Left lung (tissue), 14 donors: Measurements from ENCODE around the gene SARS2. TPM values are rescaled to one million over a fixed set of nuclear protein-coding genes. Genes with fewer than 3 reads are reported as not detected.
A peak's percentile ranks its signal among the peaks of the same experiment; 100 is the strongest.

Source experiments
- ATAC-seq: fragments of 200-7000 bp; cut with Tn5 transposase; one replicate; pipeline ENCODE4 v1.9.1; 2020; ENCODE audit warnings: moderate library complexity
- DNase-seq, 4 donors: peaks; one replicate each; pipeline ENCODE4 v3.0.0-alpha.2; 2013 to 2020
- H3K27ac ChIP-seq, 2 donors: fragments of 200-600 bp; sonication (generic) in 1 of 2; one replicate each; pipeline versions ENCODE4 v1.5.0 to v1.8.0; 2020 to 2021
- H3K27me3 ChIP-seq, 2 donors: fragments of 200-600 bp; sonication (generic) in 1 of 2; one replicate each; pipeline versions ENCODE4 v1.5.0 to v1.8.0; 2020 to 2021
- H3K36me3 ChIP-seq, 2 donors: fragments of 200-600 bp; sonication (generic) in 1 of 2; one replicate each; pipeline versions ENCODE4 v1.5.0 to v1.8.0; 2020 to 2021
- H3K4me1 ChIP-seq, 2 donors: fragments of 200-600 bp; one replicate each; pipeline ENCODE4 v1.8.0; 2021
- H3K4me3 ChIP-seq, 2 donors: fragments of 200-600 bp; sonication (generic) in 1 of 2; one replicate each; pipeline versions ENCODE4 v1.5.0 to v1.8.0; 2020 to 2021; ENCODE audit warnings: mild to moderate bottlenecking in 1 of 2
- H3K9me3 ChIP-seq, 2 donors: fragments of 200-600 bp; sonication (generic) in 1 of 2; one replicate each; pipeline versions ENCODE4 v1.5.0 to v1.8.0; 2020 to 2021
- CTCF ChIP-seq, 2 donors: fragments of 200-600 bp; sonication (generic) in 1 of 2; IDR thresholded peaks; one replicate each; pipeline versions ENCODE4 v1.5.0 to v1.8.0; 2021; ENCODE audit warnings: antibody characterized with exemption in 2 of 2
- intact Hi-C, 2 donors: fragments of 100-400 bp; cut with DNase I; formaldehyde crosslinking; loops; one replicate each; pipeline versions ENCODE4 v1.11.2 to v1.14.2; 2022
- long read RNA-seq, 12 donors: library from polyadenylated mRNA in 2 of 12; unstranded in 2 of 12; transcript quantifications; one replicate each; pipeline ENCODE4 v2.0.0 and lab custom pipeline, GENCODE V29; 2019 to 2026
- polyA plus RNA-seq, 6 donors: library from polyadenylated mRNA; unstranded; fragments of 120-200 nt; gene quantifications; one replicate each; pipeline ENCODE4 v1.2.1, GENCODE V29; 2013; ENCODE audit not compliant: insufficient read length in 6 of 6
- total RNA-seq, 2 donors: library from RNA; stranded (reverse); fragmentation: NEBNext Ultra II Directional; extraction: Animal tissue kit (Norgen Biotek cat#: 25700); gene quantifications; one replicate each; pipeline ENCODE4 v1.2.1, GENCODE V29; 2021
- donor health status: DM: no; HTN: yes; CAD: no.
- donor health status: DM: no; HTN: no; CAD: no.

Gene SARS2
- total RNA-seq (10 to 100 TPM; 15.4 to 24.3 TPM), polyA plus RNA-seq (10 to 100 TPM; 32.6 to 43.8 (median 37.1) TPM)
- long read RNA-seq, donor 1, partial matches to known transcripts: 0 of 1 reads
- long read RNA-seq, donor 1, other reads (novel, unspliced or antisense): 0 of 1 reads
- long read RNA-seq, donor 2, transcript SARS2-201 (16 exons, 2,057 nt): major isoform, 5 of 7 reads
- long read RNA-seq, donor 2, partial matches to known transcripts: 0 of 7 reads
- long read RNA-seq, donor 2, other reads (novel, unspliced or antisense): 0 of 7 reads
- long read RNA-seq, donor 3, transcript SARS2-201 (16 exons, 2,057 nt): major isoform, 5 of 5 reads
- long read RNA-seq, donor 3, partial matches to known transcripts: 0 of 5 reads
- long read RNA-seq, donor 3, other reads (novel, unspliced or antisense): 0 of 5 reads
- long read RNA-seq, donor 4, transcript SARS2-201 (16 exons, 2,057 nt): major isoform, 6 of 9 reads
- long read RNA-seq, donor 4, partial matches to known transcripts: 1 of 9 reads
- long read RNA-seq, donor 4, other reads (novel, unspliced or antisense): 1 of 9 reads
- long read RNA-seq, donor 5, partial matches to known transcripts: 0 of 6 reads
- long read RNA-seq, donor 5, other reads (novel, unspliced or antisense): 0 of 6 reads
- long read RNA-seq, donor 6, transcript SARS2-201 (16 exons, 2,057 nt): major isoform, 7 of 8 reads
- long read RNA-seq, donor 6, partial matches to known transcripts: 0 of 8 reads
- long read RNA-seq, donor 6, other reads (novel, unspliced or antisense): 0 of 8 reads
- long read RNA-seq, donor 7, partial matches to known transcripts: 0 of 2 reads
- long read RNA-seq, donor 7, other reads (novel, unspliced or antisense): 0 of 2 reads
- long read RNA-seq, donor 8, partial matches to known transcripts: 0 of 3 reads
- long read RNA-seq, donor 8, other reads (novel, unspliced or antisense): 0 of 3 reads
- long read RNA-seq, donor 9: 0 reads
- long read RNA-seq, donor 10, transcript SARS2-201 (16 exons, 2,057 nt): major isoform, 11 of 16 reads
- long read RNA-seq, donor 10, partial matches to known transcripts: 0 of 16 reads
- long read RNA-seq, donor 10, other reads (novel, unspliced or antisense): 2 of 16 reads
- long read RNA-seq, donor 11: 0 reads
- long read RNA-seq, donor 12, transcript SARS2-201 (16 exons, 2,057 nt): major isoform, 5 of 8 reads
- long read RNA-seq, donor 12, partial matches to known transcripts: 0 of 8 reads
- long read RNA-seq, donor 12, other reads (novel, unspliced or antisense): 0 of 8 reads

- peaks cover 11 to 46% of the 10 kb centered on the region in 2 donors for H3K4me1 ChIP-seq
- H3K27ac ChIP-seq: peak within 1 kb of the TSS; percentile 85 to 88
- H3K4me3 ChIP-seq: peak within 1 kb of the TSS; percentile 55 to 76
- intact Hi-C loops: no loop called here
- peaks cover 0 to 24% of the 10 kb centered on the region in 2 donors for H3K36me3 ChIP-seq
- no peaks in the 10 kb centered on the region for H3K27me3 ChIP-seq
- peaks cover 0 to 3% of the 10 kb centered on the region in 2 donors for H3K9me3 ChIP-seq
- ATAC-seq (peak; percentile 93), DNase-seq (peak in 3 of 4 donors; percentile 93 to 97 (median 97))
- TF ChIP-seq CTCF (IDR thresholded peaks at IDR 0.05): peak; percentile 99 to 100
Measured at GRCh38 chr19:38929929-38930775, at the start of gene SARS2. SARS2 (minus strand) TSS chr19:38930763; CDS start chr19:38930736, 27 bp downstream.

- Histone ChIP-seq H3K36me3 (no peaks in the 10 kb centered on the region), H3K4me1 (peaks cover 4 to 9% of the 10 kb centered on the region in 2 donors), H3K4me3 (no peak overlapping the region), H3K27ac (no peak overlapping the region), H3K27me3 (peaks cover 0 to 23% of the 10 kb centered on the region in 2 donors), H3K9me3 (peaks cover 0 to 8% of the 10 kb centered on the region in 2 donors)
- no peak for ATAC-seq
- DNase-seq: no peak
- TF ChIP-seq CTCF (IDR thresholded peaks at IDR 0.05): no peak
- intact Hi-C loops: no loop called here
Measured at GRCh38 chr19:38979812-38980211, 49.2 kb upstream of the SARS2 start.

- Histone ChIP-seq H3K27me3 (peaks cover 0 to 27% of the 10 kb centered on the region in 2 donors), H3K4me3 (no peak overlapping the region), H3K4me1 (peaks cover 4 to 9% of the 10 kb centered on the region in 2 donors), H3K9me3 (peaks cover 0 to 8% of the 10 kb centered on the region in 2 donors), H3K36me3 (no peaks in the 10 kb centered on the region), H3K27ac (no peak overlapping the region)
- intact Hi-C loops: no loop called here
- no peak for TF ChIP-seq CTCF (IDR thresholded peaks at IDR 0.05)
- ATAC-seq: no peak
- no peak for DNase-seq
Measured at GRCh38 chr19:38978326-38978689, 47.7 kb upstream of the SARS2 start.

GRCh38 chr19:38977445-38978325, 47.1 kb upstream of the SARS2 start:
- H3K36me3 ChIP-seq: no peaks in the 10 kb centered on the region
- no peak overlapping the region for H3K4me3 ChIP-seq
- H3K27ac ChIP-seq: no peak overlapping the region
- peaks cover 4 to 9% of the 10 kb centered on the region in 2 donors for H3K4me1 ChIP-seq
- DNase-seq (no peak), ATAC-seq (no peak)
- peaks cover 0 to 27% of the 10 kb centered on the region in 2 donors for H3K27me3 ChIP-seq
- peaks cover 0 to 8% of the 10 kb centered on the region in 2 donors for H3K9me3 ChIP-seq
- TF ChIP-seq CTCF (IDR thresholded peaks at IDR 0.05): no peak
- intact Hi-C loops: no loop called here
